Left lung (tissue), 10 donors: ENCODE measurements around the gene DSCAM. TPM values are rescaled to one million over a fixed set of nuclear protein-coding genes. Genes with fewer than 3 reads are reported as not detected.

Experiments
- ATAC-seq: fragments of 200-7000 bp; cut with Tn5 transposase; one replicate; pipeline ENCODE4 v1.9.1; 2020; ENCODE audit warnings: moderate library complexity
- DNase-seq, 4 donors: peaks; one replicate each; pipeline ENCODE4 v3.0.0-alpha.2; 2013 to 2020
- H3K27ac ChIP-seq, 2 donors: fragments of 200-600 bp; sonication (generic) in 1 of 2; one replicate each; pipeline versions ENCODE4 v1.5.0 to v1.8.0; 2020 to 2021
- H3K27me3 ChIP-seq, 2 donors: fragments of 200-600 bp; sonication (generic) in 1 of 2; one replicate each; pipeline versions ENCODE4 v1.5.0 to v1.8.0; 2020 to 2021
- H3K36me3 ChIP-seq, 2 donors: fragments of 200-600 bp; sonication (generic) in 1 of 2; one replicate each; pipeline versions ENCODE4 v1.5.0 to v1.8.0; 2020 to 2021
- H3K4me1 ChIP-seq, 2 donors: fragments of 200-600 bp; one replicate each; pipeline ENCODE4 v1.8.0; 2021
- H3K4me3 ChIP-seq, 2 donors: fragments of 200-600 bp; sonication (generic) in 1 of 2; one replicate each; pipeline versions ENCODE4 v1.5.0 to v1.8.0; 2020 to 2021; ENCODE audit warnings: mild to moderate bottlenecking in 1 of 2
- H3K9me3 ChIP-seq, 2 donors: fragments of 200-600 bp; sonication (generic) in 1 of 2; one replicate each; pipeline versions ENCODE4 v1.5.0 to v1.8.0; 2020 to 2021
- intact Hi-C, 2 donors: fragments of 100-400 bp; cut with DNase I; formaldehyde crosslinking; loops; one replicate each; pipeline versions ENCODE4 v1.11.2 to v1.14.2; 2022
- polyA plus RNA-seq, 6 donors: library from polyadenylated mRNA; unstranded; fragments of 120-200 nt; gene quantifications; one replicate each; pipeline ENCODE4 v1.2.1, GENCODE V29; 2013; ENCODE audit not compliant: insufficient read length in 6 of 6
- total RNA-seq, 2 donors: library from RNA; stranded (reverse); fragmentation: NEBNext Ultra II Directional; extraction: Animal tissue kit (Norgen Biotek cat#: 25700); gene quantifications; one replicate each; pipeline ENCODE4 v1.2.1, GENCODE V29; 2021
- TF ChIP-seq, protein P1 (sequence below), 2 donors: fragments of 200-600 bp; sonication (generic) in 1 of 2; IDR thresholded peaks; one replicate each; pipeline versions ENCODE4 v1.5.0 to v1.8.0; 2021; ENCODE audit warnings: antibody characterized with exemption in 2 of 2
- donor health status: DM: no; HTN: yes; CAD: no.
- donor health status: DM: no; HTN: no; CAD: no.

Gene DSCAM
- total and polyA plus RNA-seq, 8 donors, result 0.03 to 0.24 (median 0.07) TPM; not detected in 1

DNA sequence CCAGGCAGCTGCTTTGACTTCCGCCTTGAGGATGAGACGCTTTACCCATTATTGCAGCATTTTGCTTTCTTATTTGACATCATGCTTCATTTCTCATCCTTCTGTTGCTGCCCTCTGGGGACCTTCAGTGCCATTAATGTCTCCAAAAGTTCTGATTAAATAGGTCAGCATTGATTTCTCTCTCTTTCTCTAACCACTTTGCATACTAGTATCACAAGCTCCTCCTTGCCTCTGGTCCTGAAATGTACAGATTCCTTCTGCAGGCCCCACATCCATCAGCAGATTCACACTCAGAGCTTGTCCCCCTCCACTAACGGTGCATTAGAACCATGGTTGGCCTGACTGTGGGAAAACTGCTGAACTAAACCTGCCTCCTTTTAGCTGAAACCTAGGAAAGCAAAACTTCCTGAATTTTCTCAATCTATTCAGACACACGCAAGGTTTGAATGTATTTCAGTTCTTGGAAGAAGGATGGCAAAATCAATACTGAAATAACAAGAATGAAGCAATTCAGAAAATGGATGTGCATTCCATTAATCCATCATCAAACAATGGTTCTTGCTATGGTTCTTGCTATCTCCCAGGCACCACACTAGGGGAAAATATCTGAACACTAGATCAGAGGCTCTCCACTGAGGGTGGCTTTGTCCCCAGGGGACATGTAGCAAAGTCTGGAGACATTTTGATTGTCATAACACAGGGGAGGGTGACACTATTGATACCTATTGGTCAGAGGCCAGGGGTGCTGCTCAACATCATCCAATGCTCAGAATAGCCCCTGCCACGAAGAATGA, 825.2 kb downstream of the DSCAM start:
- no peaks in the 10 kb centered on the region for H3K27me3 ChIP-seq
- H3K4me3 ChIP-seq, result no peak overlapping the region
- TF ChIP-seq, protein P1, sequence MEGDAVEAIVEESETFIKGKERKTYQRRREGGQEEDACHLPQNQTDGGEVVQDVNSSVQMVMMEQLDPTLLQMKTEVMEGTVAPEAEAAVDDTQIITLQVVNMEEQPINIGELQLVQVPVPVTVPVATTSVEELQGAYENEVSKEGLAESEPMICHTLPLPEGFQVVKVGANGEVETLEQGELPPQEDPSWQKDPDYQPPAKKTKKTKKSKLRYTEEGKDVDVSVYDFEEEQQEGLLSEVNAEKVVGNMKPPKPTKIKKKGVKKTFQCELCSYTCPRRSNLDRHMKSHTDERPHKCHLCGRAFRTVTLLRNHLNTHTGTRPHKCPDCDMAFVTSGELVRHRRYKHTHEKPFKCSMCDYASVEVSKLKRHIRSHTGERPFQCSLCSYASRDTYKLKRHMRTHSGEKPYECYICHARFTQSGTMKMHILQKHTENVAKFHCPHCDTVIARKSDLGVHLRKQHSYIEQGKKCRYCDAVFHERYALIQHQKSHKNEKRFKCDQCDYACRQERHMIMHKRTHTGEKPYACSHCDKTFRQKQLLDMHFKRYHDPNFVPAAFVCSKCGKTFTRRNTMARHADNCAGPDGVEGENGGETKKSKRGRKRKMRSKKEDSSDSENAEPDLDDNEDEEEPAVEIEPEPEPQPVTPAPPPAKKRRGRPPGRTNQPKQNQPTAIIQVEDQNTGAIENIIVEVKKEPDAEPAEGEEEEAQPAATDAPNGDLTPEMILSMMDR (IDR thresholded peaks at IDR 0.05), result no peak
- DNase-seq (no peak), ATAC-seq (no peak)
- H3K4me1 ChIP-seq, result no peaks in the 10 kb centered on the region
- H3K27ac ChIP-seq, result no peak overlapping the region
- H3K9me3 ChIP-seq, result peaks cover 0 to 5% of the 10 kb centered on the region in 2 donors
- intact Hi-C loops, result no loop called here
- no peaks in the 10 kb centered on the region for H3K36me3 ChIP-seq

DNA sequence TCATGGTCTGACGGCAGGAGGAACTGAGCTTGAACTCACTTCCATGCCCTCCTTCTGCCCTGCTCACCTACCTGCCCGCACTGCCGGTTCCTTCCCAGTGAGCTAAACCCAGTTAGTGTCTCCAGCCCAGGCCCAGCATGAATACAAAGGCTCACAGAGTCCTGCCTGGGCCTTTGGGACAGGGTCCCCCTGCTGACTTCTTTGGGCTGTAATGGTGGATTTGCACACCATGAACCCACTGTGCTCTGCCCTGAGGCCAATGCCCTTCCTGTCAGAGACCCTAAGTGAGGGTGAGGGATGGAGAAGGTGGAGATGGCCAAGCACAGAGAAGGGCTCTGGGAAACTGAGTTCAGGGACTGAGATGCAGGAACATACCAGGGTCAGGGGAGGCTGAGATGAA, 826.3 kb downstream of the DSCAM start:
- intact Hi-C loops, result no loop called here
- Histone ChIP-seq H3K27me3 (no peaks in the 10 kb centered on the region), H3K36me3 (no peaks in the 10 kb centered on the region), H3K27ac (no peak overlapping the region), H3K4me3 (no peak overlapping the region), H3K4me1 (no peaks in the 10 kb centered on the region), H3K9me3 (peaks cover 0 to 5% of the 10 kb centered on the region in 2 donors)
- TF ChIP-seq, protein P1 (IDR thresholded peaks at IDR 0.05), result no peak
- ATAC-seq (no peak), DNase-seq (no peak)

- Histone ChIP-seq H3K4me1 (no peaks in the 10 kb centered on the region), H3K27me3 (no peaks in the 10 kb centered on the region), H3K36me3 (no peaks in the 10 kb centered on the region), H3K4me3 (no peak overlapping the region), H3K27ac (no peak overlapping the region), H3K9me3 (peaks cover 0 to 13% of the 10 kb centered on the region in 2 donors)
- ATAC-seq (no peak), DNase-seq (no peak)
- intact Hi-C loops, result no loop called here
- TF ChIP-seq, protein P1 (IDR thresholded peaks at IDR 0.05), result no peak
These were observed 828.0 kb downstream of the DSCAM start for GRCh38 chr21:40018871-40019475.

- DNase-seq (no peak), ATAC-seq (no peak)
- H3K27me3 ChIP-seq, result no peaks in the 10 kb centered on the region
- no peak overlapping the region for H3K4me3 ChIP-seq
- H3K27ac ChIP-seq, result no peak overlapping the region
- H3K9me3 ChIP-seq, result peaks cover 0 to 11% of the 10 kb centered on the region in 2 donors
- H3K4me1 ChIP-seq, result no peaks in the 10 kb centered on the region
- TF ChIP-seq, protein P1 (IDR thresholded peaks at IDR 0.05), result no peak
- intact Hi-C loops, result no loop called here
- no peaks in the 10 kb centered on the region for H3K36me3 ChIP-seq
These were observed 830.3 kb downstream of the DSCAM start for GRCh38 chr21:40016667-40017066.

DNA sequence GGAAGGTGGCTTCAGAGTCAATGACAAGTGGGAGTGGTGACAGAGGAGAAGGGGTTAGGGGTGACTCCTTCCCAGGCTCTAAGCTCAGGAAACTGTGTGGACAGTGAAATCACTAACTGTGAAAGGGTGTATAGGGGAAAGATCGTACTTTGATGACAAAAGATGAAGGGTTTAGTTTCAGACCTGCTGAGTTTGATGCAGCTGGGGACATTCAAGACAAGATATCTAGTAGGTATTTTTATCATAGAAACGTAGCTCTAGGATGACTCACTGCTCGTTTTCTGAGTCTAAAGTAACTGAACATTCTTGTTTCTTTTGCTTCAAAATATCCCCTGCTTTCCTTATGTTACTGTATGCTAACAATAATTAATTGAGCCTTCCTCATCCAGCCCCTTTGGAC, 830.7 kb downstream of the DSCAM start:
- no peak overlapping the region for H3K27ac ChIP-seq
- H3K9me3 ChIP-seq, result peaks cover 0 to 11% of the 10 kb centered on the region in 2 donors
- no peak for DNase-seq
- intact Hi-C loops, result no loop called here
- H3K4me3 ChIP-seq, result no peak overlapping the region
- ATAC-seq, result no peak
- TF ChIP-seq, protein P1 (IDR thresholded peaks at IDR 0.05), result no peak
- no peaks in the 10 kb centered on the region for H3K36me3 ChIP-seq
- no peaks in the 10 kb centered on the region for H3K27me3 ChIP-seq
- no peaks in the 10 kb centered on the region for H3K4me1 ChIP-seq
